Jurkat, Clone E6-1 (cell line): ENCODE measurements around the gene METTL9. TPM values are rescaled to one million over a fixed set of nuclear protein-coding genes. Genes with fewer than 3 reads are reported as not detected.
"Not testable (repeated sequence)": the region's sequence is repeated elsewhere in the genome, so short reads cannot be mapped to it uniquely, and the experiment has no call there.

Experiments
- DNase-seq: peaks from one replicate; pipeline ENCODE4 v3.0.0-alpha.2; 2011; ENCODE audit warnings: low read depth, low spot score
- H3K4me3 ChIP-seq: 2 replicates; pipeline ENCODE4 v1.5.1; 2011; ENCODE audit warnings: mild to moderate bottlenecking, low read length, control low read depth, moderate library complexity
- polyA plus RNA-seq: library from polyadenylated mRNA; unstranded; fragments of >200 nt; gene quantifications from one replicate; pipeline ENCODE4 v1.2.1, GENCODE V29; 2012; ENCODE audit warnings: missing spikeins; ENCODE audit not compliant: insufficient read length, insufficient read depth

METTL9 gene
- polyA plus RNA-seq = 155 TPM

- peak within 1 kb of the TSS; percentile 91 for H3K4me3 ChIP-seq
- peak; percentile 92 for DNase-seq
These were observed at the start of gene METTL9 for GRCh38 chr16:21599122-21600030. TSS of gene METTL9 (plus strand) at chr16:21599577. CDS start at chr16:21599734, 157 bp downstream.

- DNase-seq, H3K4me3 ChIP-seq: not testable (repeated sequence)
These were observed 49.4 kb upstream of the METTL9 start for GRCh38 chr16:21549975-21550374.

GRCh38 chr16:21550435-21550834, 48.9 kb upstream of the METTL9 start:
- DNase-seq = not testable (repeated sequence)

GRCh38 chr16:21551076-21551475, 48.3 kb upstream of the METTL9 start:
- not testable (repeated sequence) for DNase-seq

More at GRCh38 chr16:21550435-21550834, 48.9 kb upstream of the METTL9 start:
- not testable (repeated sequence) for H3K4me3 ChIP-seq

GRCh38 chr16:21551600-21551999, 47.8 kb upstream of the METTL9 start:
- not testable (repeated sequence) for H3K4me3 ChIP-seq, DNase-seq

More at GRCh38 chr16:21551076-21551475, 48.3 kb upstream of the METTL9 start:
- not testable (repeated sequence) for H3K4me3 ChIP-seq

GRCh38 chr16:21553481-21554296, 45.7 kb upstream of the METTL9 start:
- not testable (repeated sequence) for DNase-seq, H3K4me3 ChIP-seq

- peak overlapping the region; percentile 35 for H3K4me3 ChIP-seq
- peak; percentile 80 for DNase-seq
These were observed 44.4 kb upstream of the METTL9 start for GRCh38 chr16:21554795-21555585.

GRCh38 chr16:21555621-21556020, 43.8 kb upstream of the METTL9 start:
- not testable (repeated sequence) for H3K4me3 ChIP-seq, DNase-seq

- DNase-seq, H3K4me3 ChIP-seq: not testable (repeated sequence)
These were observed 43.3 kb upstream of the METTL9 start for GRCh38 chr16:21556026-21556595.

GRCh38 chr16:21556651-21557241, 42.6 kb upstream of the METTL9 start:
- DNase-seq, H3K4me3 ChIP-seq: not testable (repeated sequence)

GRCh38 chr16:21560462-21560861, 38.9 kb upstream of the METTL9 start:
- DNase-seq = no peak
- H3K4me3 ChIP-seq = no peak overlapping the region

- DNase-seq = no peak
- no peak overlapping the region for H3K4me3 ChIP-seq
These were observed 35.7 kb upstream of the METTL9 start for GRCh38 chr16:21563676-21564075.

- DNase-seq, H3K4me3 ChIP-seq: not testable (repeated sequence)
These were observed 35.0 kb upstream of the METTL9 start for GRCh38 chr16:21564367-21564766.

GRCh38 chr16:21565507-21565860, 33.9 kb upstream of the METTL9 start:
- DNase-seq = no peak
- no peak overlapping the region for H3K4me3 ChIP-seq

- no peak overlapping the region for H3K4me3 ChIP-seq
- DNase-seq = no peak
These were observed 33.3 kb upstream of the METTL9 start for GRCh38 chr16:21565861-21566669.

GRCh38 chr16:21566891-21567414, 32.4 kb upstream of the METTL9 start:
- H3K4me3 ChIP-seq = no peak overlapping the region
- no peak for DNase-seq

GRCh38 chr16:21567496-21567895, 31.9 kb upstream of the METTL9 start:
- not testable (repeated sequence) for DNase-seq, H3K4me3 ChIP-seq
